CD4-positive, alpha-beta T cell treated with Interleukin-10 for 1 hour (primary cell): ENCODE data around the gene NFIC.

Experiments
- DNase-seq: peaks from one replicate; pipeline ENCODE4 v3.0.0-alpha.2; 2020

Gene NFIC

GRCh38 chr19:3455393-3455955 lies 89.1 kb downstream of the NFIC start:
- no peak for DNase-seq

- no peak for DNase-seq
These were observed 89.7 kb downstream of the NFIC start for GRCh38 chr19:3455960-3456601.

- no peak for DNase-seq
These were observed 90.6 kb downstream of the NFIC start for GRCh38 chr19:3456925-3457527.

GRCh38 chr19:3457528-3458228 lies 91.3 kb downstream of the NFIC start:
- no peak for DNase-seq

- no peak for DNase-seq
These were observed 92.1 kb downstream of the NFIC start for GRCh38 chr19:3458229-3459088.

- peak; percentile 5 for DNase-seq
These were observed 92.9 kb downstream of the NFIC start for GRCh38 chr19:3459089-3459881.

- DNase-seq, result no peak
These were observed 93.7 kb downstream of the NFIC start for GRCh38 chr19:3459965-3460582.

- DNase-seq, result no peak
These were observed 96.8 kb downstream of the NFIC start for GRCh38 chr19:3462991-3463713.

GRCh38 chr19:3463714-3464586 lies 97.6 kb downstream of the NFIC start:
- DNase-seq, result no peak

GRCh38 chr19:3464587-3465235 lies 98.3 kb downstream of the NFIC start:
- DNase-seq, result no peak

- DNase-seq, result no peak
These were observed 99.2 kb downstream of the NFIC start for GRCh38 chr19:3465552-3465951.

- no peak for DNase-seq
These were observed 100.3 kb downstream of the NFIC start for GRCh38 chr19:3466635-3467034.

GRCh38 chr19:3467437-3468198 lies 101.2 kb downstream of the NFIC start:
- DNase-seq, result no peak

GRCh38 chr19:3468211-3468610 lies 101.8 kb downstream of the NFIC start:
- no peak for DNase-seq

GRCh38 chr19:3469638-3470499 lies 103.5 kb downstream of the NFIC start:
- DNase-seq, result no peak

GRCh38 chr19:3470500-3471128 lies 104.2 kb downstream of the NFIC start:
- DNase-seq, result no peak
